GM10266 (cell line): ENCODE data around the gene RSPH3.

ENCODE experiments used
- DNase-seq: peaks from one replicate; pipeline ENCODE4 v3.0.0; 2012; ENCODE audit errors: extremely low spot score
- TF ChIP-seq, protein P1 (sequence below): IDR thresholded peaks from 2 replicates; pipeline ENCODE4 v1.5.1; 2012; ENCODE audit warnings: mild to moderate bottlenecking, low read depth; ENCODE audit not compliant: control insufficient read depth, insufficient read depth; ENCODE audit errors: missing control alignments

The RSPH3 gene

DNA sequence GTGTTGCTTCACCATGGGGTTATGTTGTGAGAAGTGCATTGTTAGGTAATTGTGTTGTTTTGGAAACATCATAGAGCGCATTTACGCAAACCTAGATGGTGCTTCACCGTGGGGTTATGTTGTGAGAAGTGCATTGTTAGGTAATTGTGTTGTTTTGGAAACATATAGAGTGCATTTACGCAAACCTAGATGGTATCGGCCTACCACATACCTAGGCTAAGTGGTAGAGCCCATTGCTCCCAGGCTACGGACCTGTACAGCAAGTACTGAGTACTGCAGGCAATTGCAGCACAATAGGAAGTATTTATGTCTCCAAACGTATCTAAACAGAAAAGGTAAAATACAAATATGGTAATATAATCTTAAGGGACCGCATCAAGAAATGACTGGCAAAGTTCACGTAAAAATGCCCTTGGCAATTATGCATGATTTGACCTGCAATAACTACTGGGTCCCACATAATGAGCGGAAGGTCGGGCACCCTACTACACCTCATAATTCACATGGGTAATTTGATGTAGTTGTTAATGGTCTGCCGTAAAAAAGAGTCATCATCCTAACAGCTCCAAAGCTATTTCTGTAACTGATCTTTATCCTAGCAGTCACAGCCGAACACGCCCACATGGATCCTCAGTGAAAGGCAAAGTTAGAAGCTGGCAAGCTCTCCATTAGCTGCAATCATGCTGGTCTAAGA lies 76.0 kb downstream of the RSPH3 start:
- DNase-seq = no peak
- TF ChIP-seq, protein P1, sequence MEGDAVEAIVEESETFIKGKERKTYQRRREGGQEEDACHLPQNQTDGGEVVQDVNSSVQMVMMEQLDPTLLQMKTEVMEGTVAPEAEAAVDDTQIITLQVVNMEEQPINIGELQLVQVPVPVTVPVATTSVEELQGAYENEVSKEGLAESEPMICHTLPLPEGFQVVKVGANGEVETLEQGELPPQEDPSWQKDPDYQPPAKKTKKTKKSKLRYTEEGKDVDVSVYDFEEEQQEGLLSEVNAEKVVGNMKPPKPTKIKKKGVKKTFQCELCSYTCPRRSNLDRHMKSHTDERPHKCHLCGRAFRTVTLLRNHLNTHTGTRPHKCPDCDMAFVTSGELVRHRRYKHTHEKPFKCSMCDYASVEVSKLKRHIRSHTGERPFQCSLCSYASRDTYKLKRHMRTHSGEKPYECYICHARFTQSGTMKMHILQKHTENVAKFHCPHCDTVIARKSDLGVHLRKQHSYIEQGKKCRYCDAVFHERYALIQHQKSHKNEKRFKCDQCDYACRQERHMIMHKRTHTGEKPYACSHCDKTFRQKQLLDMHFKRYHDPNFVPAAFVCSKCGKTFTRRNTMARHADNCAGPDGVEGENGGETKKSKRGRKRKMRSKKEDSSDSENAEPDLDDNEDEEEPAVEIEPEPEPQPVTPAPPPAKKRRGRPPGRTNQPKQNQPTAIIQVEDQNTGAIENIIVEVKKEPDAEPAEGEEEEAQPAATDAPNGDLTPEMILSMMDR = no peak
